Anterior cingulate cortex (tissue), 58 donors: Measurements from ENCODE around the gene KLK2.

Experiments used
- DNase-seq, 58 donors: peaks; one replicate each; lab custom pipeline; 2025; lab: John Stamatoyannopoulos, UW

Gene KLK2

DNA sequence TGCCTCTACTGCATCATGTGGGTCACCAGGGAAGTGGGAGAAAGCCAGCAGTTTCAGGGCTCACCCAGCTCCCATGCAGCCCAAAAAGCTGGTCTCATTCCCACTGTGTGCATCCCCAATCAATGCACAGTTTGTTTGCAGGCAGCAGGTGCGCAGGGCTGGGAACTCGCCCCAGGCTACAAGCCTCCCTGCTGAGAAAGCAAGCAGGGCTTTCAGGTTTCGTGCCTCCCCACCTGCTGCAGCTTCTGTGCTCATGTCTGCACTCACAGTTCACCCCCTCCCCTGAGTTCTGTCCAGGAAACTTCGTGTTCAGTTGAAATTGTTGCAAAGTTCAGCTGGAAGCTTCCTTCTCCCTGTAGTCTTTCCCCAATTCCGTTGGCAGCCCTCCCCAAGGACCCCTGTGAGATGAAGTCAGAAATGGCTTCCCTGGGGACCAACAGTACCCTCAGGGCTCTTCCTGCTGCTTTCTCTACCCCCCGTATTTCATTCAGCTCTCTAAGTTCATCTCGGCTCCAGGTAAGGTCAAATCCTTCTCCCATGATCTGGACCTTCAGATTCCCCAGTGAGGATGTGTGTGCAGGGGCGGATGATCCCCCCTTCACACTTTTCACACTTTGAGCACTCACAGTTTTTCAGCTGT is 28.8 kb upstream of the KLK2 start:
- no peak for DNase-seq

DNA sequence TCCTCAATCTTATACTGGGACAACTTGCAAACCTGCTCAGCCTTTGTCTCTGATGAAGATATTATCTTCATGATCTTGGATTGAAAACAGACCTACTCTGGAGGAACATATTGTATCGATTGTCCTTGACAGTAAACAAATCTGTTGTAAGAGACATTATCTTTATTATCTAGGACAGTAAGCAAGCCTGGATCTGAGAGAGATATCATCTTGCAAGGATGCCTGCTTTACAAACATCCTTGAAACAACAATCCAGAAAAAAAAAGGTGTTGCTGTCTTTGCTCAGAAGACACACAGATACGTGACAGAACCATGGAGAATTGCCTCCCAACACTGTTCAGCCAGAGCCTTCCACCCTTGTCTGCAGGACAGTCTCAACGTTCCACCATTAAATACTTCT is 22.5 kb upstream of the KLK2 start:
- DNase-seq: no peak

DNA sequence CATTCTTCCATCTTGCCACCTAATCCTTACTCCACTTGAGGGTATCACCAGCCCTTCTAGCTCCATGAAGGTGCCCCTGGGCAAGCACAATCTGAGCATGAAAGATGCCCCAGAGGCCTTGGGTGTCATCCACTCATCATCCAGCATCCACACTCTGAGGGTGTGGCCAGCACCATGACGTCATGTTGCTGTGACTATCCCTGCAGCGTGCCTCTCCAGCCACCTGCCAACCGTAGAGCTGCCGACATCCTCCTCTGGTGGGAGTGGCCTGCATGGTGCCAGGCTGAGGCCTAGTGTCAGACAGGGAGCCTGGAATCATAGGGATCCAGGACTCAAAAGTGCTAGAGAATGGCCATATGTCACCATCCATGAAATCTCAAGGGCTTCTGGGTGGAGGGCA is 21.6 kb upstream of the KLK2 start:
- DNase-seq: no peak

DNA sequence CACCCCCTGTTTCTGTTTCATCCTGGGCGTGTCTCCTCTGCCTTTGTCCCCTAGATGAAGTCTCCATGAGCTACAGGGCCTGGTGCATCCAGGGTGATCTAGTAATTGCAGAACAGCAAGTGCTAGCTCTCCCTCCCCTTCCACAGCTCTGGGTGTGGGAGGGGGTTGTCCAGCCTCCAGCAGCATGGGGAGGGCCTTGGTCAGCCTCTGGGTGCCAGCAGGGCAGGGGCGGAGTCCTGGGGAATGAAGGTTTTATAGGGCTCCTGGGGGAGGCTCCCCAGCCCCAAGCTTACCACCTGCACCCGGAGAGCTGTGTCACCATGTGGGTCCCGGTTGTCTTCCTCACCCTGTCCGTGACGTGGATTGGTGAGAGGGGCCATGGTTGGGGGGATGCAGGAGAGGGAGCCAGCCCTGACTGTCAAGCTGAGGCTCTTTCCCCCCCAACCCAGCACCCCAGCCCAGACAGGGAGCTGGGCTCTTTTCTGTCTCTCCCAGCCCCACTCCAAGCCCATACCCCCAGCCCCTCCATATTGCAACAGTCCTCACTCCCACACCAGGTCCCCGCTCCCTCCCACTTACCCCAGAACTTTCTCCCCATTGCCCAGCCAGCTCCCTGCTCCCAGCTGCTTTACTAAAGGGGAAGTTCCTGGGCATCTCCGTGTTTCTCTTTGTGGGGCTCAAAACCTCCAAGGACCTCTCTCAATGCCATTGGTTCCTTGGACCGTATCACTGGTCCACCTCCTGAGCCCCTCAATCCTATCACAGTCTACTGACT is 18.4 kb upstream of the KLK2 start, which contains the start of gene KLK3:
KLK3 (plus strand) TSS at position 280 of the 775 bp plus-strand sequence; CDS start at position 321, 41 bp downstream.
- no peak for DNase-seq

DNA sequence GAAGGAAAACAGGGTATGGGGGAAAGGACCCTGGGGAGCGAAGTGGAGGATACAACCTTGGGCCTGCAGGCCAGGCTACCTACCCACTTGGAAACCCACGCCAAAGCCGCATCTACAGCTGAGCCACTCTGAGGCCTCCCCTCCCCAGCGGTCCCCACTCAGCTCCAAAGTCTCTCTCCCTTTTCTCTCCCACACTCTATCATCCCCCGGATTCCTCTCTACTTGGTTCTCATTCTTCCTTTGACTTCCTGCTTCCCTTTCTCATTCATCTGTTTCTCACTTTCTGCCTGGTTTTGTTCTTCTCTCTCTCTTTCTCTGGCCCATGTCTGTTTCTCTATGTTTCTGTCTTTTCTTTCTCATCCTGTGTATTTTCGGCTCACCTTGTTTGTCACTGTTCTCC is 15.9 kb upstream of the KLK2 start:
- DNase-seq: no peak

DNA sequence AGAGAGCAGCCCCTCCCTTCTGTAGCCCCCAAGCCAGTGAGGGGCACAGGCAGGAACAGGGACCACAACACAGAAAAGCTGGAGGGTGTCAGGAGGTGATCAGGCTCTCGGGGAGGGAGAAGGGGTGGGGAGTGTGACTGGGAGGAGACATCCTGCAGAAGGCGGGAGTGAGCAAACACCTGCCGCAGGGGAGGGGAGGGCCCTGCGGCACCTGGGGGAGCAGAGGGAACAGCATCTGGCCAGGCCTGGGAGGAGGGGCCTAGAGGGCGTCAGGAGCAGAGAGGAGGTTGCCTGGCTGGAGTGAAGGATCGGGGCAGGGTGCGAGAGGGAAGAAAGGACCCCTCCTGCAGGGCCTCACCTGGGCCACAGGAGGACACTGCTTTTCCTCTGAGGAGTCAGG is 14.4 kb upstream of the KLK2 start:
- DNase-seq: no peak

DNA sequence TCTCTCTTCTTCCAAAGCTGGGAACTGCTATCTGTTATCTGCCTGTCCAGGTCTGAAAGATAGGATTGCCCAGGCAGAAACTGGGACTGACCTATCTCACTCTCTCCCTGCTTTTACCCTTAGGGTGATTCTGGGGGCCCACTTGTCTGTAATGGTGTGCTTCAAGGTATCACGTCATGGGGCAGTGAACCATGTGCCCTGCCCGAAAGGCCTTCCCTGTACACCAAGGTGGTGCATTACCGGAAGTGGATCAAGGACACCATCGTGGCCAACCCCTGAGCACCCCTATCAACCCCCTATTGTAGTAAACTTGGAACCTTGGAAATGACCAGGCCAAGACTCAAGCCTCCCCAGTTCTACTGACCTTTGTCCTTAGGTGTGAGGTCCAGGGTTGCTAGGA is 13.4 kb upstream of the KLK2 start:
- no peak for DNase-seq

DNA sequence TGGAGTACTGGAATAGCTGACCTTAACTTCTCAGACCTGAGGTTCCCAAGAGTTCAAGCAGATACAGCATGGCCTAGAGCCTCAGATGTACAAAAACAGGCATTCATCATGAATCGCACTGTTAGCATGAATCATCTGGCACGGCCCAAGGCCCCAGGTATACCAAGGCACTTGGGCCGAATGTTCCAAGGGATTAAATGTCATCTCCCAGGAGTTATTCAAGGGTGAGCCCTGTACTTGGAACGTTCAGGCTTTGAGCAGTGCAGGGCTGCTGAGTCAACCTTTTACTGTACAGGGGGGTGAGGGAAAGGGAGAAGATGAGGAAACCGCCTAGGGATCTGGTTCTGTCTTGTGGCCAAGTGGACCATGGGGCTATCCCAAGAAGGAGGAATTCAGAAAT is 12.2 kb upstream of the KLK2 start:
- no peak for DNase-seq

DNA sequence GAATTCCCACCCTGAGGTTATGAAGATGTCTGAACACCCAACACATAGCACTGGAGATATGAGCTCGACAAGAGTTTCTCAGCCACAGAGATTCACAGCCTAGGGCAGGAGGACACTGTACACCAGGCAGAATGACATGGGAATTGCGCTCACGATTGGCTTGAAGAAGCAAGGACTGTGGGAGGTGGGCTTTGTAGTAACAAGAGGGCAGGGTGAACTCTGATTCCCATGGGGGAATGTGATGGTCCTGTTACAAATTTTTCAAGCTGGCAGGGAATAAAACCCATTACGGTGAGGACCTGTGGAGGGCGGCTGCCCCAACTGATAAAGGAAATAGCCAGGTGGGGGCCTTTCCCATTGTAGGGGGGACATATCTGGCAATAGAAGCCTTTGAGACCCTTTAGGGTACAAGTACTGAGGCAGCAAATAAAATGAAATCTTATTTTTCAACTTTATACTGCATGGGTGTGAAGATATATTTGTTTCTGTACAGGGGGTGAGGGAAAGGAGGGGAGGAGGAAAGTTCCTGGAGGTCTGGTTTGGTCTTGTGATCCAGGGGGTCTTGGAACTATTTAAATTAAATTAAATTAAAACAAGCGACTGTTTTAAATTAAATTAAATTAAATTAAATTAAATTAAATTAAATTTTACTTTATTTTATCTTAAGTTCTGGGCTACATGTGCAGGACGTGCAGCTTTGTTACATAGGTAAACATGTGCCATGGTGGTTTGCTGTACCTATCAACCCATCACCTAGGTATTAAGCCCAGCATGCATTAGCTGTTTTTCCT is 11.5 kb upstream of the KLK2 start:
- DNase-seq: no peak

DNA sequence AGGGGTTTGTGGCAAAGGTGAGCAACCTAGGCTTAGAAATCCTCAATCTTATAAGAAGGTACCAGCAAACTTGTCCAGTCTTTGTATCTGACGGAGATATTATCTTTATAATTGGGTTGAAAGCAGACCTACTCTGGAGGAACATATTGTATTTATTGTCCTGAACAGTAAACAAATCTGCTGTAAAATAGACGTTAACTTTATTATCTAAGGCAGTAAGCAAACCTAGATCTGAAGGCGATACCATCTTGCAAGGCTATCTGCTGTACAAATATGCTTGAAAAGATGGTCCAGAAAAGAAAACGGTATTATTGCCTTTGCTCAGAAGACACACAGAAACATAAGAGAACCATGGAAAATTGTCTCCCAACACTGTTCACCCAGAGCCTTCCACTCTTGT is 3.8 kb upstream of the KLK2 start:
- DNase-seq: no peak

DNA sequence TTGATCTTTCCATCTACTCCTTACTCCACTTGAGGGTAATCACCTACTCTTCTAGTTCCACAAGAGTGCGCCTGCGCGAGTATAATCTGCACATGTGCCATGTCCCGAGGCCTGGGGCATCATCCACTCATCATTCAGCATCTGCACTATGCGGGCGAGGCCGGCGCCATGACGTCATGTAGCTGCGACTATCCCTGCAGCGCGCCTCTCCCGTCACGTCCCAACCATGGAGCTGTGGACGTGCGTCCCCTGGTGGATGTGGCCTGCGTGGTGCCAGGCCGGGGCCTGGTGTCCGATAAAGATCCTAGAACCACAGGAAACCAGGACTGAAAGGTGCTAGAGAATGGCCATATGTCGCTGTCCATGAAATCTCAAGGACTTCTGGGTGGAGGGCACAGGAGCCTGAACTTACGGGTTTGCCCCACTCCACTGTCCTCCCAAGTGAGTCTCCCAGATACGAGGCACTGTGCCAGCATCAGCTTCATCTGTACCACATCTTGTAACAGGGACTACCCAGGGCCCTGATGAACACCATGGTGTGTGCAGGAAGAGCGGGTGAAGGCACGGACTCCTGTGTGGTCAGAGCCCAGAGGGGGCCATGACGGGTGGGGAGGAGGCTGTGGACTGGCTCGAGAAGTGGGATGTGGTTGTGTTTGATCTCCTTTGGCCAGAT is 2.7 kb upstream of the KLK2 start:
- no peak for DNase-seq

DNA sequence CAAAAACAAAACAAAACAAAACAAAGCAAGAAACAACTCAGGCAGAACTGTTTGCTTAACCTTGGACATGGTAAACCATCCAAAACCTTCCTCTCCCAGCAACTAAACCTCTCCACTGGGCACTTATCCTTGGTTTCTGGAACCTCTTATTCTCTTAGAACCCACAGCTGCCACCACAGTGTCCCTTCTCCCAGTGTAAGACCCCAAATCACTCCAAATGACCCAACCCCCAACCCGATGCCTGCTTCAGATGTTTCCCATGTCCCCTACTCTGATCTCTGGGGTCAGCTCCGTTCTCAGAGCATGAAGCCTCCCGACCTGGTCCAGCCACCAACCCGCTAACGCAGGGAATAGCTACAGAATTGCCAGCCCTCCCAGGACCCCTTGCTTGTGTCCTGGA is 972 bp downstream of the KLK2 start:
- no peak for DNase-seq

DNA sequence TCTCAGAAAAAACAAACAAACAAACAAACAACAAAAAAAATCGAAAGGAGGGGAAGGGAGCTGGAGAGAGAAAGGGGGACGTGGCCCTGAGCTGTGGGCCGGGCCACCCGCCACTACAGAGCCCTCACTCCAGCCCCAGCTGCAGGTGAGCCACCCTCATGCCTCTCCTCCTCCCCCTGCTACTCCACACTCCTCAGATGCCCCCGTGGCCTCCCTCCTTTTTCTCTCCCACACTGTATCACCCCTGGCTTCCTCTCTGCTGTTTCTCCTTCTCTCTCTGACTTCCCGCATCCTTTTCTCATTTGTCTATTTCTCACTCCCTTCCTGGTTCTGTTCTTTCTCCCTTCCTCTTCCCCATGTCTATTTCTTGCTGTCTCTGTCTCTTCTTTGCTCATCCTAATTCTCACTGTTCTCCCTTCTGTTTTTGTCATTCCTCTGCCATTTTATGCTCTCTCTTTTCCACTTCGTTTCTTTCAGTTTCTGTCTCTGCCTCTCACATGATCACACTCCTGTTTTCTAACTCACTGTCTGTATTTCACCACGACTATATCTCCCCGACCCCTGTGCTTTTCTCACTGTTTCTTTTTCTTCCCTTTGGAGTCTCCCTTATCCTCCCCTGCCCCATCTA is 2.7 kb downstream of the KLK2 start:
- DNase-seq: no peak

DNA sequence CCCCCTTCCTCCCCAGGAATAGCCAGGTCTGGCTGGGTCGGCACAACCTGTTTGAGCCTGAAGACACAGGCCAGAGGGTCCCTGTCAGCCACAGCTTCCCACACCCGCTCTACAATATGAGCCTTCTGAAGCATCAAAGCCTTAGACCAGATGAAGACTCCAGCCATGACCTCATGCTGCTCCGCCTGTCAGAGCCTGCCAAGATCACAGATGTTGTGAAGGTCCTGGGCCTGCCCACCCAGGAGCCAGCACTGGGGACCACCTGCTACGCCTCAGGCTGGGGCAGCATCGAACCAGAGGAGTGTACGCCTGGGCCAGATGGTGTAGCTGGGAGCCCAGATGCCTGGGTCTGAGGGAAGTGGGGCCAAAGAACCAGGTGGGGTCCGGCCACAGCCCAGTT is 3.2 kb downstream of the KLK2 start:
- DNase-seq: no peak

DNA sequence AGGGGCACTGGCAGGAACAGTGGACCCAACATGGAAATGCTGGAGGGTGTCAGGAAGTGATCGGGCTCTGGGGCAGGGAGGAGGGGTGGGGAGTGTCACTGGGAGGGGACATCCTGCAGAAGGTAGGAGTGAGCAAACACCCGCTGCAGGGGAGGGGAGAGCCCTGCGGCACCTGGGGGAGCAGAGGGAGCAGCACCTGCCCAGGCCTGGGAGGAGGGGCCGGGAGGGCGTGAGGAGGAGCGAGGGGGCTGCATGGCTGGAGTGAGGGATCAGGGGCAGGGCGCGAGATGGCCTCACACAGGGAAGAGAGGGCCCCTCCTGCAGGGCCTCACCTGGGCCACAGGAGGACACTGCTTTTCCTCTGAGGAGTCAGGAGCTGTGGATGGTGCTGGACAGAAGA is 4.1 kb downstream of the KLK2 start:
- DNase-seq: no peak

DNA sequence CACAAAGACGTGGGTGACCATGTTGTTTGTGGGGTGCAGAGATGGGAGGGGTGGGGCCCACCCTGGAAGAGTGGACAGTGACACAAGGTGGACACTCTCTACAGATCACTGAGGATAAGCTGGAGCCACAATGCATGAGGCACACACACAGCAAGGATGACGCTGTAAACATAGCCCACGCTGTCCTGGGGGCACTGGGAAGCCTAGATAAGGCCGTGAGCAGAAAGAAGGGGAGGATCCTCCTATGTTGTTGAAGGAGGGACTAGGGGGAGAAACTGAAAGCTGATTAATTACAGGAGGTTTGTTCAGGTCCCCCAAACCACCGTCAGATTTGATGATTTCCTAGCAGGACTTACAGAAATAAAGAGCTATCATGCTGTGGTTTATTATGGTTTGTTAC is 5.6 kb downstream of the KLK2 start:
- DNase-seq: no peak

DNA sequence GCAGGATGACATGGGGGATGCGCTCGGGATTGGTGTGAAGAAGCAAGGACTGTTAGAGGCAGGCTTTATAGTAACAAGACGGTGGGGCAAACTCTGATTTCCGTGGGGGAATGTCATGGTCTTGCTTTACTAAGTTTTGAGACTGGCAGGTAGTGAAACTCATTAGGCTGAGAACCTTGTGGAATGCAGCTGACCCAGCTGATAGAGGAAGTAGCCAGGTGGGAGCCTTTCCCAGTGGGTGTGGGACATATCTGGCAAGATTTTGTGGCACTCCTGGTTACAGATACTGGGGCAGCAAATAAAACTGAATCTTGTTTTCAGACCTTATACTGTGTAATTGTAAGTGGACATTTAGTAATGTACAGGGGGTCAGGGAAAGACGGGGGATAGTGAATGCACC is 7.0 kb downstream of the KLK2 start:
- no peak for DNase-seq

DNA sequence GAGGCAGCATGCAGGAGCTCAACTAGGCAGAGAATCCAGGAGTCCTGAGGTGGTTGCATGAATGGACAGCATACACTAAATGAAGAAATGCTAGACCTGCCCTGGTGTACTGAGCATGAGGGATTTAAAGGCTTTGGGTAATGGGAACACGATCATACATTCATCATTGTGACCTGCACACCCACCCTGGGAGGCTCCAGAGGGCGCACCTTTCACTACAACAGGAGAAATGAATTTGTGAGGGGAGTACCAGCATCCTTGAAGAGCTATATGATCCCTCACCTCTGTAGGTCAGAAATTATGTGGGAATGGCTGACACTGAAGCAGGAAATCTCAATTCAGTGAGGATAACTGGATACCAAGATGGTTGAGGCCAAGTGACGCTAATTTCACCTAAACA is 8.9 kb downstream of the KLK2 start:
- DNase-seq: no peak

DNA sequence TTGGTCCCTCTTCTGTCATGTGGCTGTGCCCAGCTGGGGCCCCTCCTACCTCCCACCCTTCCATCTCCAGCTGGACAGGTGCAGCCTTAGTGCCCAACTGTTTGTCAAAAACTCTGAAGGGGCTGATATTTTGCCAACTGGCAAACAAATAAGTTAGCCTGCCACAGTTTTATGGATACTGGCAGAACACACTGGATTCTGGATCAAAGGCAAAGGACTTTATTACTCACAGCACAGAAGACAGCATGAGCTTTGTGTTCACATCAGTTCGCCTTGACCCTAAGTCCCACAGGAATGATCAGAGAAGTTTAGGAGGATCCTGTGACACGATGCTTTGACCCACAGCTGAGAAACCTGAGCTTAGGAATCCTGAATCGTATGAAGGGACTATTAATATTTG is 16.4 kb downstream of the KLK2 start:
- no peak for DNase-seq

DNA sequence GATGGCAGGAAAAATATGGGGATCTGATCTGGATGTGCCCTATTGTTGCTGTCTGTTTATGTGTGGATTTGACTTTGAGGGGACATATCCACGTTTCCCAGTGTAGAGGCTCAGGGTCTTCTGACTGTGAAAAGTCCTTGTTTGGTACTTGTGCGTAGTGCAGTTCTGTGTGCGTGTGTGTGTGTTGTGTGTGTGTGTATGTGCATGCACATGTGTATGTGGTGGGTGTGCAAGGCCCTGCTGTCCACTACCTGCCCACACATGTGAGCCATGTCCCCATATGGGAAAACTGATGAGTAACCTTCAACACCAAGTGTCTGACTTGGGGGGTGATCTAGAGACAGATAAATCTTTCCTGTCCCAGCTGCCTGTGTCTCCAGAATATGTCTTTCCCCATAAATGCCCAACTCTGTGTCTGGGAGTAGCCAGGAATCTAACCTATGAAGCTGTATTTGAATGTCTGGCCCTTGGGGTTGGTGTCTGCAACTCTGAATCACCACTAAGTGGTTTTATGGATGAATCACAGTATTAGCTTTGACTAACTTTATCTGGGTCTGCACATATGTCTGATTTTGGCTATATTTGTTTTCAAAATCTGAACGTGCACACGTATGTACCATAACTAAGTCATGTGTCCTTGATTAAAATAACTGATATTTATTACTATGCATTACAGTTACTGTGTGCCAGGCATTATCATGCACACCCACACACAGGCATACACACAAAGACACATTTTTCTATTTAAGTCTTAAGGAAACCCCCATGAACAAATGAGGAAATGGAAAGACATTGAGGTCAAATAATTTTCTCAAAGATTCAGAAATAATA is 17.4 kb downstream of the KLK2 start:
- DNase-seq: no peak
